Caco-2 (cell line): Measurements from ENCODE around the gene RGS14. TPM values are rescaled to one million over a fixed set of nuclear protein-coding genes. Genes with fewer than 3 reads are reported as not detected.

Experiments
- BruUV-seq: library from RNA; stranded (reverse); fragments of 400-500 nt; replicated peaks from 2 replicates; lab custom pipeline; 2021; lab: Mats Ljungman, UMichigan
- CTCF ChIA-PET: fragments of 300-600 bp; sonication (Branson Sonifier 250); formaldehyde crosslinking; loops from one replicate; lab custom pipeline; 2022; ENCODE audit warnings: antibody characterized with exemption; lab: Charles Lee
- POLR2A ChIA-PET: fragments of 300-600 bp; sonication (Branson Sonifier 250); formaldehyde crosslinking; loops from one replicate; lab custom pipeline; 2022; ENCODE audit warnings: antibody characterized with exemption; lab: Charles Lee
- DNase-seq, 2 experiments: peaks; one replicate each; pipeline versions ENCODE4 v3.0.0 to v3.0.0-alpha.2; 2020 to 2022
- H3K27me3 ChIP-seq: replicated peaks from 2 replicates; pipeline ENCODE4 v1.6.0; 2011; ENCODE audit warnings: low read length; ENCODE audit not compliant: control insufficient read depth, insufficient read depth
- H3K36me3 ChIP-seq: 2 replicates; pipeline ENCODE4 v1.5.1; 2011; ENCODE audit warnings: low read length; ENCODE audit not compliant: control insufficient read depth, insufficient read depth
- H3K4me1 ChIP-seq: fragments of 250-450 bp; sonication (Bioruptor Pico); 2 replicates; pipeline ENCODE4 v1.5.1; 2020; ENCODE audit warnings: mild to moderate bottlenecking
- H3K4me3 ChIP-seq: 2 replicates; pipeline ENCODE4 v1.5.1; 2011; ENCODE audit warnings: low read depth, mild to moderate bottlenecking, control low read depth, low read length
- H3K9me3 ChIP-seq: fragments of 250-450 bp; sonication (Bioruptor Pico); 2 replicates; pipeline ENCODE4 v1.5.1; 2020; ENCODE audit warnings: mild to moderate bottlenecking, moderate library complexity
- H3K27ac Mint-ChIP-seq: one replicate; pipeline ENCODE4 v1.8.0; 2022; ENCODE audit warnings: mixed read lengths; ENCODE audit not compliant: unreplicated experiment
- H3K27me3 Mint-ChIP-seq: one replicate; pipeline ENCODE4 v1.8.0; 2022; ENCODE audit warnings: mixed read lengths; ENCODE audit not compliant: insufficient read depth, unreplicated experiment
- H3K36me3 Mint-ChIP-seq: one replicate; pipeline ENCODE4 v1.8.0; 2022; ENCODE audit warnings: mild to moderate bottlenecking, mixed read lengths; ENCODE audit not compliant: insufficient read depth, unreplicated experiment
- H3K4me1 Mint-ChIP-seq: one replicate; pipeline ENCODE4 v1.8.0; 2022; ENCODE audit warnings: low read depth, mixed read lengths; ENCODE audit not compliant: unreplicated experiment
- H3K4me3 Mint-ChIP-seq: one replicate; pipeline ENCODE4 v1.8.0; 2022; ENCODE audit warnings: mild to moderate bottlenecking, moderate library complexity, mixed read lengths; ENCODE audit not compliant: unreplicated experiment
- H3K9me3 Mint-ChIP-seq: one replicate; pipeline ENCODE4 v1.8.0; 2022; ENCODE audit warnings: mixed read lengths; ENCODE audit not compliant: unreplicated experiment
- CTCF ChIP-seq, 2 experiments: fragments of 200-600 bp in 1 of 2; IDR thresholded peaks; 1 replicate in 1 of 2; 2 replicates in 1 of 2; pipeline versions ENCODE4 v1.5.1 to v1.8.0; 2011 to 2022; ENCODE audit warnings: antibody characterized with exemption in 1 of 2, control low read depth in 1 of 2, inconsistent platforms in 1 of 2, low read depth in 1 of 2, low read length in 1 of 2, mild to moderate bottlenecking in 1 of 2, moderate library complexity in 1 of 2; ENCODE audit not compliant: insufficient read depth in 1 of 2, severe bottlenecking in 1 of 2, unreplicated experiment in 1 of 2
- intact Hi-C: fragments of 100-400 bp; cut with micrococcal nuclease; formaldehyde crosslinking; loops from one replicate; pipeline ENCODE4 v1.10.0; 2022; ENCODE audit not compliant: unreplicated experiment
- total RNA-seq: library from RNA; stranded (reverse); gene quantifications from 2 replicates; pipeline ENCODE4 v1.2.3, GENCODE V29; 2022

RGS14 gene
- total RNA-seq, 1 experiment from 2014 or later, result 15.2 TPM

- Histone ChIP-seq H3K27me3 (no peaks in the 10 kb centered on the region), H3K9me3 (no peaks in the 10 kb centered on the region), H3K4me1 (peaks cover 4% of the 10 kb centered on the region), H3K4me3 (no peak overlapping the region), H3K36me3 (no peaks in the 10 kb centered on the region)
- Mint-ChIP-seq H3K36me3 (peaks cover 8% of the 10 kb centered on the region), H3K4me1 (peaks cover 9% of the 10 kb centered on the region), H3K27ac (no peak overlapping the region), H3K4me3 (no peak overlapping the region), H3K27me3 (no peaks in the 10 kb centered on the region), H3K9me3 (no peaks in the 10 kb centered on the region)
- intact Hi-C loops, result no loop called here
- no TSS peak for BruUV-seq
- DNase-seq, result no peak
- CTCF ChIA-PET, result interaction anchor here (0.6 to 1.8 kb wide), 2 partner anchors 19 to 111 kb away, joined by 3 to 5 read pairs; no protein-coding TSS in a partner anchor
- POLR2A ChIA-PET, result no interaction called here
- TF ChIP-seq CTCF (IDR thresholded peaks at IDR 0.05; ENCODE audit: insufficient read depth in 1 of 2, low read depth in 1 of 2, low read length in 1 of 2, severe bottlenecking in 1 of 2, unreplicated experiment in 1 of 2), result no peak
These were observed 63.5 kb downstream of the RGS14 start for GRCh38 chr5:177421062-177421798.

Other genes starting within 250 kb of the RGS14 start
- gene NSD1, start 224.2 kb upstream of the RGS14 start, total RNA-seq, result 60.6 and 67.4 TPM in 2 replicates
- 29.9 and 31.7 TPM in 2 replicates for gene RAB24, start 54.2 kb upstream of the RGS14 start, total RNA-seq
- gene PRELID1, start 54.1 kb upstream of the RGS14 start, total RNA-seq, result 201 and 229 TPM in 2 replicates
- 19.8 and 20.6 TPM in 2 replicates for gene MXD3, start 46.0 kb upstream of the RGS14 start, total RNA-seq
- 240 and 241 TPM in 2 replicates for gene LMAN2, start 6.3 kb upstream of the RGS14 start, total RNA-seq
- not detected in 2 replicates for gene SLC34A1, start 26.5 kb downstream of the RGS14 start, total RNA-seq
- gene PFN3, start 42.7 kb downstream of the RGS14 start, total RNA-seq, result not detected in 2 replicates
- gene F12, start 51.6 kb downstream of the RGS14 start, total RNA-seq, result 13.3 and 14.0 TPM in 2 replicates
- gene GRK6, start 68.8 kb downstream of the RGS14 start, total RNA-seq, result 64.4 and 71.9 TPM in 2 replicates
- 4.7 and 5.7 TPM in 2 replicates for gene PRR7, start 88.9 kb downstream of the RGS14 start, total RNA-seq
- gene DBN1, start 115.7 kb downstream of the RGS14 start, total RNA-seq, result 139 and 144 TPM in 2 replicates
- 49.1 and 56.8 TPM in 2 replicates for gene PDLIM7, start 139.7 kb downstream of the RGS14 start, total RNA-seq
- 7.9 and 10.1 TPM in 2 replicates for gene DOK3, start 151.9 kb downstream of the RGS14 start, total RNA-seq
- gene DDX41, start 159.0 kb downstream of the RGS14 start, total RNA-seq, result 116 and 137 TPM in 2 replicates
- 72.9 and 82.7 TPM in 2 replicates for gene FAM193B, start 196.6 kb downstream of the RGS14 start, total RNA-seq
- gene TMED9, start 234.3 kb downstream of the RGS14 start, total RNA-seq, result 236 and 240 TPM in 2 replicates
- gene B4GALT7, start 242.2 kb downstream of the RGS14 start, total RNA-seq, result 28.8 and 30.0 TPM in 2 replicates